H1 (cell line): ENCODE data around the gene SRXN1. TPM values are rescaled to one million over a fixed set of nuclear protein-coding genes. Genes with fewer than 3 reads are reported as not detected.

Source experiments
- CTCF ChIA-PET: fragments of 300-600 bp; sonication (Branson Sonifier 250); formaldehyde crosslinking; loops from one replicate; lab custom pipeline; 2021; ENCODE audit not compliant: partially characterized antibody; lab: Charles Lee
- POLR2A ChIA-PET: fragments of 300-600 bp; sonication (Branson Sonifier 250); formaldehyde crosslinking; loops from one replicate; lab custom pipeline; 2021; ENCODE audit warnings: inconsistent platforms; ENCODE audit not compliant: partially characterized antibody; lab: Charles Lee
- DNase-seq, 2 experiments: peaks; one replicate each; pipeline versions ENCODE4 v3.0.0 to v3.0.0-alpha.2; 2010 to 2022; ENCODE audit warnings: low spot score in 2 of 2, low read depth in 1 of 2, mixed read lengths in 1 of 2
- FAIRE-seq: peaks from 2 replicates; lab custom pipeline; 2011; peaks lifted over from hg19 to GRCh38; lab: Jason Lieb, UNC
- H2AFZ ChIP-seq: 2 replicates; pipeline ENCODE4 v1.8.1; 2012; ENCODE audit warnings: low read length, inconsistent platforms
- H2AK5ac ChIP-seq: 2 replicates; pipeline ENCODE4 v1.6.1; 2013; ENCODE audit warnings: low read depth, low read length
- H2BK120ac ChIP-seq: replicated peaks from 2 replicates; pipeline ENCODE3; 2013; ENCODE audit warnings: low read depth, low read length, inconsistent platforms
- H2BK12ac ChIP-seq: 2 replicates; pipeline ENCODE4 v1.6.1; 2013; ENCODE audit warnings: low read depth, low read length
- H2BK15ac ChIP-seq: 2 replicates; pipeline ENCODE4 v1.6.1; 2013; ENCODE audit warnings: low read length
- H2BK20ac ChIP-seq: 2 replicates; pipeline ENCODE4 v1.6.1; 2013; ENCODE audit warnings: low read length
- H2BK5ac ChIP-seq: 2 replicates; pipeline ENCODE4 v1.6.1; 2013; ENCODE audit warnings: low read depth, low read length
- H3K14ac ChIP-seq: 2 replicates; pipeline ENCODE4 v1.6.1; 2013; ENCODE audit warnings: inconsistent platforms; ENCODE audit not compliant: insufficient read length
- H3K18ac ChIP-seq: 2 replicates; pipeline ENCODE4 v1.6.1; 2013; ENCODE audit warnings: low read length; ENCODE audit errors: extremely low read depth
- H3K23ac ChIP-seq: 2 replicates; pipeline ENCODE4 v1.6.1; 2013; ENCODE audit warnings: inconsistent platforms; ENCODE audit not compliant: insufficient read length
- H3K23me2 ChIP-seq: 2 replicates; pipeline ENCODE4 v1.6.1; 2013; ENCODE audit warnings: low read depth, low read length
- H3K27ac ChIP-seq: 2 replicates; pipeline ENCODE4 v1.6.1; 2011; ENCODE audit warnings: low read depth, low read length, inconsistent platforms
- H3K27me3 ChIP-seq, 4 experiments: replicated peaks in 1 of 4; 1 replicate in 1 of 4; 2 replicates in 3 of 4; pipeline versions ENCODE4 v1.6.1 to v1.8.1; 2011 to 2013; ENCODE audit warnings: low read length in 3 of 4, mild to moderate bottlenecking in 3 of 4, inconsistent platforms in 2 of 4, mixed read lengths in 2 of 4, moderate library complexity in 1 of 4; ENCODE audit not compliant: control insufficient read depth in 3 of 4, insufficient read depth in 3 of 4; ENCODE audit errors: extremely low read depth in 1 of 4
- H3K36me3 ChIP-seq, 4 experiments: 2 replicates each; pipeline versions ENCODE4 v1.6.1 to v1.8.1; 2011 to 2013; ENCODE audit warnings: mild to moderate bottlenecking in 4 of 4, low read length in 3 of 4, moderate library complexity in 2 of 4, control low read depth in 1 of 4, inconsistent platforms in 1 of 4; ENCODE audit not compliant: insufficient read depth in 4 of 4, control insufficient read depth in 2 of 4
- H3K4ac ChIP-seq: replicated peaks from 2 replicates; pipeline ENCODE3; 2013; ENCODE audit warnings: low read length, low read depth, mixed read lengths, inconsistent platforms; ENCODE audit not compliant: insufficient read length
- H3K4me1 ChIP-seq, 4 experiments: replicated peaks in 1 of 4; 1 replicate in 1 of 4; 2 replicates in 3 of 4; pipeline versions ENCODE4 v1.6.1 to v1.8.1; 2011 to 2013; ENCODE audit warnings: low read length in 3 of 4, inconsistent platforms in 2 of 4, mixed read lengths in 1 of 4; ENCODE audit not compliant: insufficient read depth in 4 of 4, control insufficient read depth in 3 of 4
- H3K4me2 ChIP-seq, 2 experiments: 2 replicates each; pipeline versions ENCODE4 v1.6.1 to v1.8.1; 2011 to 2013; ENCODE audit warnings: low read depth in 2 of 2, low read length in 2 of 2, control low read depth in 1 of 2, inconsistent platforms in 1 of 2, mild to moderate bottlenecking in 1 of 2; ENCODE audit not compliant: insufficient read depth in 1 of 2
- H3K4me3 ChIP-seq, 4 experiments: fragments of 200-600, 300-600 bp in 1 of 4; sonication (generic), shearing (Covaris generic), sonication (Bioruptor Twin) in 1 of 4; 2 replicates each; pipeline versions ENCODE4 v1.5.1 to v1.8.1; 2011 to 2016; ENCODE audit warnings: low read length in 4 of 4, low read depth in 3 of 4, control low read depth in 2 of 4, inconsistent platforms in 2 of 4, mild to moderate bottlenecking in 2 of 4, mixed read lengths in 1 of 4, moderate library complexity in 1 of 4; ENCODE audit not compliant: insufficient read depth in 2 of 4; ENCODE audit errors: extremely low read depth in 1 of 4
- H3K56ac ChIP-seq: replicated peaks from 2 replicates; pipeline ENCODE3; 2013; ENCODE audit warnings: low read depth, mild to moderate bottlenecking, mixed read lengths, low read length, inconsistent platforms; ENCODE audit not compliant: insufficient read length
- H3K79me1 ChIP-seq: 2 replicates; pipeline ENCODE4 v1.6.1; 2013; ENCODE audit warnings: low read depth, low read length, control low read depth
- H3K79me2 ChIP-seq, 2 experiments: 2 replicates each; pipeline versions ENCODE4 v1.6.1 to v1.8.1; 2012 to 2013; ENCODE audit warnings: low read length in 2 of 2, mild to moderate bottlenecking in 2 of 2, inconsistent platforms in 1 of 2; ENCODE audit not compliant: insufficient read depth in 2 of 2, control insufficient read depth in 1 of 2
- H3K9ac ChIP-seq, 4 experiments: replicated peaks in 1 of 4; 1 replicate in 1 of 4; 2 replicates in 3 of 4; pipeline versions ENCODE4 v1.6.1 to v1.8.1; 2011 to 2013; ENCODE audit warnings: low read depth in 3 of 4, low read length in 3 of 4, control low read depth in 2 of 4, mild to moderate bottlenecking in 2 of 4, moderate library complexity in 2 of 4, inconsistent platforms in 1 of 4; ENCODE audit errors: extremely low read depth in 1 of 4
- H3K9me3 ChIP-seq, 2 experiments: 2 replicates each; pipeline versions ENCODE4 v1.6.1 to v1.8.1; 2012 to 2013; ENCODE audit warnings: mild to moderate bottlenecking in 2 of 2, moderate library complexity in 2 of 2, control low read depth in 1 of 2, inconsistent platforms in 1 of 2, low read depth in 1 of 2, low read length in 1 of 2, mixed read lengths in 1 of 2; ENCODE audit not compliant: insufficient read depth in 2 of 2
- H4K20me1 ChIP-seq, 2 experiments: replicated peaks in 1 of 2; 2 replicates each; pipeline versions ENCODE3 to v1.8.1; 2011 to 2013; ENCODE audit warnings: inconsistent platforms in 2 of 2, low read length in 2 of 2, mild to moderate bottlenecking in 1 of 2; ENCODE audit not compliant: insufficient read depth in 2 of 2, control insufficient read depth in 1 of 2
- H4K5ac ChIP-seq: 2 replicates; pipeline ENCODE4 v1.6.1; 2013; ENCODE audit warnings: low read length, low read depth, mixed read lengths, inconsistent platforms; ENCODE audit not compliant: insufficient read length
- H4K8ac ChIP-seq: 2 replicates; pipeline ENCODE4 v1.8.0; 2013; ENCODE audit warnings: mild to moderate bottlenecking, moderate library complexity, low read length, inconsistent platforms; ENCODE audit not compliant: insufficient read depth; ENCODE audit errors: extremely low read depth
- H4K91ac ChIP-seq: replicated peaks from 2 replicates; pipeline ENCODE3; 2013; ENCODE audit warnings: low read length, mixed read lengths, inconsistent platforms; ENCODE audit not compliant: insufficient read length
- KDM1A ChIP-seq: fragments of 200-600, 300-600 bp; sonication (generic); IDR thresholded peaks from 2 replicates; pipeline ENCODE4 v1.7.1; 2016; ENCODE audit warnings: mild to moderate bottlenecking, low read length, borderline replicate concordance
- WGBS, 2 experiments: shearing (Covaris generic) in 1 of 2; methylation state at CpG; one replicate each; pipeline versions ENCODE4 v1.1.6 to v1.1.7; 2013 to 2015; ENCODE audit warnings: low lambda C conversion rate in 2 of 2, mixed read lengths in 2 of 2, inconsistent platforms in 1 of 2, low coverage in 1 of 2, missing lambda C conversion rate in 1 of 2; ENCODE audit not compliant: insufficient replicate concordance in 2 of 2, insufficient coverage in 1 of 2, insufficient read length in 1 of 2; ENCODE audit errors: extremely low coverage in 1 of 2, missing lambda C conversion rate in 1 of 2; 5-methylcytosine and 5-hydroxymethylcytosine counted together
- polyA plus RNA-seq, 7 experiments: library from polyadenylated mRNA; depleted of rRNA in 3 of 7; stranded (reverse) in 5 of 7; unstranded in 2 of 7; fragments of >200 nt in 5 of 7; fragments of 200-250 nt in 2 of 7; gene quantifications; 1 replicate in 5 of 7; 2 replicates in 1 of 7; 4 replicates in 1 of 7; pipeline versions ENCODE4 v1.2.1 to v1.2.3, GENCODE V29; 2011 to 2013; ENCODE audit warnings: missing spikeins in 2 of 7, mixed read lengths in 2 of 7
- total RNA-seq: library from RNA; stranded (reverse); fragmentation: NEBNext Ultra II Directional; extraction: Animal tissue kit (Norgen Biotek cat#: 25700); gene quantifications from 2 replicates; pipeline ENCODE4 v1.2.1, GENCODE V29; 2021

Gene SRXN1
- total and polyA plus RNA-seq, 2 of the 8 experiments (the other 6 are each of a cell fraction or from before 2014, with no cell fraction given): 12.2 to 15.8 TPM

DNA sequence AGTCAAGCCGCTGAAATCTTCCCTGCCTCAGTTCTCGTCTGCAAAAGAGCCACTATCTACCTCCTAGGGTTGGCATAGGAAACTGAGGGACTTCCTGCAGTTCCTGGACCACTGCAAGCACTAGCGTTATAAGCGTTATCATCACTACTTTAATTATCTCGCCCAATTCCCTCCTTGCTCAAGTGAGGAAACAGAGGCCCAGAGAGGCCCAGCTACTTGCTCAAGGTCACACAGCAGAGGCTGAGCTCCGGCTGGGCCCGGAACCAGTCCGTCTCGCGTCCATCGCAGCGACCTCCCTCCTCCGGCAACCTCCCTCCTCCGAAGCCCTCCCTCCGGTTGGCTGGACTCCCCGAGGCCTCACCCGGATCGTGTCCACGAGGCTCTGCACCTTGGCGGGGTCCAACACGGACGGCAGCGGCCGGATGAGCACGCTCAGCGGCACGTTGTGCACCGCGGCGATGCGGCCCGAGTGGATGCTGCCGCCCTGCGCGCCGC lies 338 bp downstream of the SRXN1 start:
- Histone ChIP-seq H3K56ac (peak overlapping the region; percentile 22), H3K27ac (no peak overlapping the region), H3K4ac (no peak overlapping the region), H2BK15ac (peak overlapping the region; percentile 84; the same call in 1 of the 2 replicates), H3K23ac (no peak overlapping the region), H3K27me3 (peaks cover 0 to 7% (median 0%) of the 10 kb centered on the region in 4 experiments; a peak in 3 of 7 replicates), H3K9ac (peak overlapping the region; percentile 38 to 65 (median 56); a peak in 6 of 7 replicates), H2BK12ac (0 out of 2 replicates have a peak overlapping the region, but pooled peaks have one; percentile 69), H2BK20ac (no peak overlapping the region), H3K14ac (no peak overlapping the region), H4K8ac (peak overlapping the region; percentile 81; the same call in 1 of the 2 replicates), H2AK5ac (no peak overlapping the region), H3K4me1 (peaks cover 11 to 18% (median 13%) of the 10 kb centered on the region in 4 experiments), H3K23me2 (peaks cover 10% of the 10 kb centered on the region; the same call in 1 of the 2 replicates), H2AFZ (peak overlapping the region; percentile 68; the same call in 1 of the 2 replicates), H4K91ac (peak overlapping the region; percentile 49), H3K79me1 (no peaks in the 10 kb centered on the region), H3K4me2 (peak overlapping the region; percentile 73 to 85), H3K18ac (peak overlapping the region; percentile 86; the same call in 1 of the 2 replicates), H3K4me3 (peak overlapping the region; percentile 37 to 72 (median 68)), H2BK120ac (no peak overlapping the region), H4K5ac (peak overlapping the region; percentile 32), H3K79me2 (no peaks in the 10 kb centered on the region), H3K36me3 (peaks cover 4 to 11% (median 8%) of the 10 kb centered on the region in 4 experiments; a peak in 7 of 8 replicates), H2BK5ac (no peak overlapping the region), H4K20me1 (peaks cover 0 to 4% of the 10 kb centered on the region in 2 experiments), H3K9me3 (no peaks in the 10 kb centered on the region)
- 14% methylated on average over 23 of the region's 36 CpGs; no CpG with 5 or more reads in 1 of the 2 experiments for WGBS, 2 experiments
- no peak for DNase-seq
- FAIRE-seq: no peak
- ChIA-PET POLR2A (interaction anchor here (1.2 to 2.9 kb wide), 3 partner anchors 10 to 109 kb away, joined by 3 to 19 read pairs (median 4); partner anchors contain the start of gene CSNK2A1), CTCF (interaction anchor here (0.9 to 11.0 kb wide), 8 partner anchors 9 to 143 kb away, joined by 3 to 157 read pairs (median 8); no protein-coding TSS in a partner anchor)
- peak; percentile 95 for TF ChIP-seq KDM1A
